GM06990 (cell line): ENCODE measurements around the gene KIAA1671.

ENCODE experiments used
- DNase-seq: peaks from one replicate; pipeline ENCODE4 v3.0.0-alpha.2; 2011; ENCODE audit not compliant: insufficient read length; ENCODE audit errors: extremely low read depth
- H3K27me3 ChIP-seq: replicated peaks from 2 replicates; pipeline ENCODE4 v1.6.0; 2011; ENCODE audit warnings: low read length; ENCODE audit not compliant: control insufficient read depth, insufficient read depth
- H3K36me3 ChIP-seq: 2 replicates; pipeline ENCODE4 v1.5.1; 2011; ENCODE audit warnings: low read length; ENCODE audit not compliant: control insufficient read depth, insufficient read depth
- H3K4me3 ChIP-seq: replicated peaks from 2 replicates; pipeline ENCODE4 v1.5.1; 2011; ENCODE audit warnings: low read depth, mild to moderate bottlenecking, control low read depth, low read length
- TF ChIP-seq, protein P1 (sequence below): IDR thresholded peaks from 2 replicates; pipeline ENCODE4 v1.5.1; 2011; ENCODE audit warnings: low read length, control low read depth, mild to moderate bottlenecking, inconsistent platforms; ENCODE audit not compliant: insufficient read depth, poor library complexity, severe bottlenecking

The KIAA1671 gene

DNA sequence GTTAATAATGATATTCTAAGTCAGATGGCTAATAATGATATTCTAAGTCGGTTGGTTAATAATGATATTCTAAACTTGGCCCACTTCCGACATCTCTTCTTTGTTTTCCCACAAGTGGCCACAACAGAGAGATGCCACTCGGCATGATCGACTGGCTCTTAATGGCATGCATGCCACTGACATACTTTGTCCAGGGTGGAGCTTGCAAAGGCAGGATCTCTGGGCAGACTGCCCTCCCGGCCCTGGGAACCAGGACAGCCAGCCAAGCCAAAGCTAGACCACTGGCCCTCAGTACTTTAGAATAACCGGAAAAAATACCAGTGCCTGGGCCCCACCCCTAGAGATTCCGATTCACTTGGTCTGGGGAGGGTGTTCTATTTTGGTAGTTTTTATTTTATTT is 78.1 kb downstream of the KIAA1671 start:
- H3K4me3 ChIP-seq: no peak overlapping the region
- H3K27me3 ChIP-seq: no peaks in the 10 kb centered on the region; the same call in 1 of the 2 replicates
- H3K36me3 ChIP-seq: no peaks in the 10 kb centered on the region
- TF ChIP-seq, protein P1, sequence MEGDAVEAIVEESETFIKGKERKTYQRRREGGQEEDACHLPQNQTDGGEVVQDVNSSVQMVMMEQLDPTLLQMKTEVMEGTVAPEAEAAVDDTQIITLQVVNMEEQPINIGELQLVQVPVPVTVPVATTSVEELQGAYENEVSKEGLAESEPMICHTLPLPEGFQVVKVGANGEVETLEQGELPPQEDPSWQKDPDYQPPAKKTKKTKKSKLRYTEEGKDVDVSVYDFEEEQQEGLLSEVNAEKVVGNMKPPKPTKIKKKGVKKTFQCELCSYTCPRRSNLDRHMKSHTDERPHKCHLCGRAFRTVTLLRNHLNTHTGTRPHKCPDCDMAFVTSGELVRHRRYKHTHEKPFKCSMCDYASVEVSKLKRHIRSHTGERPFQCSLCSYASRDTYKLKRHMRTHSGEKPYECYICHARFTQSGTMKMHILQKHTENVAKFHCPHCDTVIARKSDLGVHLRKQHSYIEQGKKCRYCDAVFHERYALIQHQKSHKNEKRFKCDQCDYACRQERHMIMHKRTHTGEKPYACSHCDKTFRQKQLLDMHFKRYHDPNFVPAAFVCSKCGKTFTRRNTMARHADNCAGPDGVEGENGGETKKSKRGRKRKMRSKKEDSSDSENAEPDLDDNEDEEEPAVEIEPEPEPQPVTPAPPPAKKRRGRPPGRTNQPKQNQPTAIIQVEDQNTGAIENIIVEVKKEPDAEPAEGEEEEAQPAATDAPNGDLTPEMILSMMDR: no peak
- no peak for DNase-seq

DNA sequence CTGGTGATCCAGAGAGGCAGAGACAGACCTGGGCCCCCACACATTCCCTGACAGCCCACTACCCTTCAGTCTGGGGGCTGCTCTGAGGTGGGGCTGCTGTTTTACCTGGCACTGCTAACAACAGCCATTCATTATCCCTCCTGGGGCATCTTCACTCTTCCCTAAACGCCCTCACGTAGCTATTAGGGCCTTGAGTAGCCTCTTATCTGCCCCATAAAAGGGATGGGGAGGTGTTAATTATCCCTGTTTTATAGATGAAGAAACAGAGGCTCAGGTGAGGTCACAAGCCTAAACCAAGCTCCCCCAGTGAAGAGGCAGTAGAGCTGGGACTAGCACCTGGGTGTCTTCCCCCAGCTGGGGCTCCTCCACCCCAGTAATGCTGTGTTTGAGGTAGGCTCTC is 79.5 kb downstream of the KIAA1671 start:
- Histone ChIP-seq H3K36me3 (no peaks in the 10 kb centered on the region), H3K4me3 (no peak overlapping the region), H3K27me3 (no peaks in the 10 kb centered on the region; the same call in 1 of the 2 replicates)
- no peak for DNase-seq
- TF ChIP-seq, protein P1: no peak

DNA sequence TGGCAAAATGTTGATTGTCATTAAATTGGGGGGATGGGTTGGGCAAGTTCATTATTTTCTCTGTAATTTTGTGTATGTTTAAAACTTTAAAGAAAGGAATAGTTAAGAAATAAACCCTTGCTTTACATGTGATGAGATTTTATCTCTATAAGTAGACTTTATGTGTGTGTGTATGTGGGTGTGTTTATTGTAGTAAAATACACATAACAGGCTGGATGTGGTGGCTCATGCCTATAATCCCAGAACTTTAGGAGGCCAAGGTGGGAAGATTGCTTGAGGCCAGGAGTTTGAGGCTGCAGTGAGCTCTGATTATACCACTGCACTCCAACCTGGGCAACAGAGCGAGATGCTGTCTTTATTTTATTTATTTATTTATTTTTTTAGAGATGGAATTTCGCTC is 83.2 kb downstream of the KIAA1671 start:
- DNase-seq: no peak
- no peaks in the 10 kb centered on the region for H3K27me3 ChIP-seq
- TF ChIP-seq, protein P1: no peak
- no peak overlapping the region for H3K4me3 ChIP-seq
- H3K36me3 ChIP-seq: no peaks in the 10 kb centered on the region

DNA sequence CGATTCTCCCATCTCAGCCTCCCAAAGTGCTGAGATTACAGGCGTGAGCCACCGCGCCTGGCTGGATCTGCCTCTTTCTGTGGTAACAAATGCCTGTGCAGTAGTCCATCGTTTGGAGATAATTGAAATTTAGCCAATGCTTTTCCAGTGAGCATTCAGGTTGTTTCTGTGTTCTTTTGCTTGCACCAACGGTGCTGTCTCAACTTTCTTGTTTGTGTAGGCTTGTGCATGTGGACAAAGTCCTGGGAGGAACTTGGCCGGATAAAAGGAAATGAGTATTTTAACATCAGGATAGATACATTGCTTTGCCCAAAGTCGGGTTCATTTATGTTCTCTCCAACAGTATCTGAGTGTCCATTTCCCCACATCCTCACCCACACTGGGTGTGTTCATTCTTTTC is 85.7 kb downstream of the KIAA1671 start:
- Histone ChIP-seq H3K27me3 (no peaks in the 10 kb centered on the region; the same call in 1 of the 2 replicates), H3K36me3 (no peaks in the 10 kb centered on the region), H3K4me3 (no peak overlapping the region)
- TF ChIP-seq, protein P1: no peak
- no peak for DNase-seq

DNA sequence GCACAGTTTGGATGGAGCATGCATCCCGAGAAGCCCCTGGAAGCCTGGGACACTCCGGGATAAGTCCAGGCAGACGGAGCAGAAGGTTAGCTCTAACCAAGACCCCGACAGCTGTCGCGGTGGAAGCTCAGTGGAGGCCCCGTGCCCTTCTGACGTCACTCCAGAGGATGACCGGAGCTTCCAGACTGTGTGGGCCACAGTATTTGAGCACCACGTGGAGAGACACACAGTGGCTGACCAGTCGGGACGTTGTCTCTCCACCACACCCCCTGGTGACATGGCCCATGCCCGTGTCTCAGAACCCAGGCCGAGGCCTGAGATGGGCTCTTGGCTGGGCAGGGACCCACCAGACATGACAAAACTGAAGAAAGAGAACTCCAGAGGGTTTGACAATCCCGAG is 86.3 kb downstream of the KIAA1671 start:
- TF ChIP-seq, protein P1: no peak
- Histone ChIP-seq H3K27me3 (no peaks in the 10 kb centered on the region; the same call in none of the 2 replicates), H3K36me3 (no peaks in the 10 kb centered on the region), H3K4me3 (no peak overlapping the region)
- DNase-seq: no peak

DNA sequence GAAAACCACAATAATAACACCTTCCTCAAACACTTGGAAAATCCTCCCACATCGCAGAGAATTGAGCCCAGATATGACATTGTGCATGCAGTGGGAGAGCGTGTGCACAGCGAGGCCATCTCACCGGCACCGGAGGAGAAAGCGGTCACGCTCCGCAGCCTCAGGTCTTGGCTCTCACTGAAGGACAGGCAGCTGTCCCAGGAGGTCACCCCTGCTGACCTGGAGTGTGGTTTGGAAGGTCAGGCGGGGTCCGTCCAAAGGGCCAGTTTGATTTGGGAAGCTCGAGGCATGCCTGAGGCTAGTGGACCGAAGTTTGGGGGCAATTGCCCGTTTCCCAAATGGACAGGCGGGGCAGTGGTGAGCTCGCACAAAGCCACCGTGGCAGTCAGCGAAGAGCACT is 86.7 kb downstream of the KIAA1671 start:
- TF ChIP-seq, protein P1: no peak
- Histone ChIP-seq H3K36me3 (no peaks in the 10 kb centered on the region), H3K27me3 (no peaks in the 10 kb centered on the region; the same call in none of the 2 replicates), H3K4me3 (no peak overlapping the region)
- DNase-seq: no peak
